HG02981 (cell line): Measurements from ENCODE around the gene LRMDA.

ENCODE experiments used
- ATAC-seq: cut with Tn5 transposase; IDR thresholded peaks from one replicate; pipeline ENCODE4 v1.9.1; 2021; ENCODE audit warnings: mild to moderate bottlenecking, moderate library complexity; ENCODE audit not compliant: unreplicated experiment

Gene LRMDA

GRCh38 chr10:76265441-76266113 lies 834.2 kb downstream of the LRMDA start:
- no peak for ATAC-seq

- no peak for ATAC-seq
Observed at GRCh38 chr10:76268530-76268929, 837.1 kb downstream of the LRMDA start.

- ATAC-seq, result no peak
Observed at GRCh38 chr10:76268954-76269353, 837.5 kb downstream of the LRMDA start.

GRCh38 chr10:76270464-76270863 lies 839.0 kb downstream of the LRMDA start:
- ATAC-seq, result no peak

- ATAC-seq, result no peak
Observed at GRCh38 chr10:76274933-76275332, 843.5 kb downstream of the LRMDA start.

GRCh38 chr10:76278811-76279460 lies 847.5 kb downstream of the LRMDA start:
- no peak for ATAC-seq

GRCh38 chr10:76281659-76282058 lies 850.2 kb downstream of the LRMDA start:
- ATAC-seq, result no peak

- no peak for ATAC-seq
Observed at GRCh38 chr10:76282061-76283025, 850.9 kb downstream of the LRMDA start.

GRCh38 chr10:76284351-76284750 lies 852.9 kb downstream of the LRMDA start:
- no peak for ATAC-seq

- no peak for ATAC-seq
Observed at GRCh38 chr10:76285012-76285411, 853.6 kb downstream of the LRMDA start.

GRCh38 chr10:76285515-76285914 lies 854.1 kb downstream of the LRMDA start:
- no peak for ATAC-seq

GRCh38 chr10:76286536-76286935 lies 855.1 kb downstream of the LRMDA start:
- ATAC-seq, result no peak

- no peak for ATAC-seq
Observed at GRCh38 chr10:76287856-76288255, 856.4 kb downstream of the LRMDA start.

GRCh38 chr10:76291175-76291574 lies 859.8 kb downstream of the LRMDA start:
- ATAC-seq, result no peak

- ATAC-seq, result no peak
Observed at GRCh38 chr10:76291885-76292284, 860.5 kb downstream of the LRMDA start.

- no peak for ATAC-seq
Observed at GRCh38 chr10:76296957-76297356, 865.5 kb downstream of the LRMDA start.

- ATAC-seq, result no peak
Observed at GRCh38 chr10:76297358-76297757, 865.9 kb downstream of the LRMDA start.

GRCh38 chr10:76297780-76298281 lies 866.4 kb downstream of the LRMDA start:
- ATAC-seq, result no peak

GRCh38 chr10:76298329-76298728 lies 866.9 kb downstream of the LRMDA start:
- ATAC-seq, result no peak

GRCh38 chr10:76299501-76299900 lies 868.1 kb downstream of the LRMDA start:
- no peak for ATAC-seq

- no peak for ATAC-seq
Observed at GRCh38 chr10:76301211-76301610, 869.8 kb downstream of the LRMDA start.
